Left colon (tissue), 2 donors: ENCODE measurements around the gene UGT2B10. TPM values are rescaled to one million over a fixed set of nuclear protein-coding genes. Genes with fewer than 3 reads are reported as not detected.
A peak's percentile ranks its signal among the peaks of the same experiment; 100 is the strongest.

Experiments used
- ATAC-seq: fragments of 200-7000 bp; cut with Tn5 transposase; one replicate; pipeline ENCODE4 v1.9.1; 2020; ENCODE audit warnings: mild to moderate bottlenecking, moderate library complexity
- DNase-seq, 2 donors: peaks; one replicate each; pipeline ENCODE4 v3.0.0-alpha.2; 2020
- intact Hi-C, 2 donors: fragments of 100-400 bp; cut with DNase I in 1 of 2; cut with micrococcal nuclease in 1 of 2; formaldehyde crosslinking; loops; one replicate each; pipeline versions ENCODE4 v1.11.2 to v1.14.0; 2022; cut with DNase I, micrococcal nuclease
- total RNA-seq, 2 donors: library from RNA; stranded (reverse); fragmentation: NEBNext Ultra II Directional; extraction: Animal tissue kit (Norgen Biotek cat#: 25700); gene quantifications; one replicate each; pipeline ENCODE4 v1.2.1, GENCODE V29; 2021
- donor health status: DM: no; HTN: no; CAD: no.
- donor health status: DM: yes; HTN: yes; CAD: no.

UGT2B10 gene
- total RNA-seq, 2 donors from 2014 or later: 0.58 to 1.8 TPM

DNA sequence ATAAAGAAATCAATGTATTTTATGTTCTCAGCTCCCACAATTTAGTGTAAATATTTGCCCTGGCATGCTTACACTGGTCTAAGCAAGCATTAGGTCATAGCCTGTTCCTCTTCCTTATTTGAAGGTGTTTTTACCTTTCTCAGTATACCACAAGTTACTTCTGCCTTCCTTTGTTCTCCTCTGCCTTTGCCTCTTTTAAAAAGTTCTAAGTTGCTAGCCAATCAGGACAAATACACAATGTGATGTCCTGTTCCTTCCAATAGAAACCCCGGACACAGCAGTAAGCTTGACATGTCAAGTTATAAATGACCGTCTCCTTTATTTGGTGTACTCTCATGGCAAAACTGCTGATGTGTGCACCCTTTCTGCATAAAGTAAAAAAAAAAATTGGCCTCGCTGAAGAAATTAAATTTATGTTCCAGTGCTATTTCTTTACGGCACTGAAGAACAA is 49.4 kb downstream of the UGT2B10 start:
- intact Hi-C loops: no loop called here
- ATAC-seq (peak; percentile 73), DNase-seq (no peak)

DNA sequence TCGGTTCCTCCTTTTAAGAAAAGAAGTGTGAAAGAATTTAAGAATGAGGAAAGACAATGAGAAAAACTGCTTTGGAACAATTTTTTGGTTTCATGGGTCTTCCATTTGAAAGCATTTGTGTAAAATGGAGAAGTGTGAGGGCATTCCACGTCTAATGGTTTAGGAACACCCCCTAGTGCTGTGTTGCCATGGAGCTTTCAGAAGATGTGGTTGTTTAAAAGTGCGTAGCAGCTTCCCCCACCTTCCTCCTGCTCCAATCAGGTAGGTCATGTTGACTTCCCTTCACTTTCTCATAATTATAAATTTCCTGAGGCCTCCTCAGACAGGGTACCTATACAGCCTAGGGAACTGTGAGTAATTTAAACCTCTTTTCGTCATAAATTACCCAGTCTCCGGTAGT is 50.0 kb downstream of the UGT2B10 start:
- no peak for DNase-seq
- intact Hi-C loops: no loop called here
- no peak for ATAC-seq

DNA sequence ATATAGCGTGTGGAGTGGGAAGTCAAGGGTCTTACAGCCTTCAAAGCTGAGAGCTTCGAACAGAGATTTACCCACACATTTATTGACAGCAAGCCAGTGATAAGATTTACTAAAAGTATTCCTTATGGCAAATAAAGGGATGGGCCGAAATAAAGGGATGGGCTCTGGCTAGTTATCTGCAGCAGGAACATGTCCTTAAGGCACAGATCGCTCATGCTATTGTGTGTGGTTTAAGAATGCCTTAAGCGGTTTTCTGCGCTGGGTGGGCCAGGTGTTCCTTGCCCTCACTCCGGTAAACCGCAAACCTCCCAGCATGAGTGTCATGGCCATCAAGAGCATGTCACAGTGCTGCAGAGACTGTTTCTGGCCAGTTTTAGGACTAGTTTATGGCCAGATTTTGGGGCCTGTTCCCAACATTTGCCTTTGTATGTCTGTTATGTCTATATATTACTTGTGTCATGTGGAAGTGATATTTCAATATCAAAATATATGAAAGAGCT is 53.5 kb downstream of the UGT2B10 start:
- DNase-seq (no peak), ATAC-seq (no peak)
- intact Hi-C loops: no loop called here

DNA sequence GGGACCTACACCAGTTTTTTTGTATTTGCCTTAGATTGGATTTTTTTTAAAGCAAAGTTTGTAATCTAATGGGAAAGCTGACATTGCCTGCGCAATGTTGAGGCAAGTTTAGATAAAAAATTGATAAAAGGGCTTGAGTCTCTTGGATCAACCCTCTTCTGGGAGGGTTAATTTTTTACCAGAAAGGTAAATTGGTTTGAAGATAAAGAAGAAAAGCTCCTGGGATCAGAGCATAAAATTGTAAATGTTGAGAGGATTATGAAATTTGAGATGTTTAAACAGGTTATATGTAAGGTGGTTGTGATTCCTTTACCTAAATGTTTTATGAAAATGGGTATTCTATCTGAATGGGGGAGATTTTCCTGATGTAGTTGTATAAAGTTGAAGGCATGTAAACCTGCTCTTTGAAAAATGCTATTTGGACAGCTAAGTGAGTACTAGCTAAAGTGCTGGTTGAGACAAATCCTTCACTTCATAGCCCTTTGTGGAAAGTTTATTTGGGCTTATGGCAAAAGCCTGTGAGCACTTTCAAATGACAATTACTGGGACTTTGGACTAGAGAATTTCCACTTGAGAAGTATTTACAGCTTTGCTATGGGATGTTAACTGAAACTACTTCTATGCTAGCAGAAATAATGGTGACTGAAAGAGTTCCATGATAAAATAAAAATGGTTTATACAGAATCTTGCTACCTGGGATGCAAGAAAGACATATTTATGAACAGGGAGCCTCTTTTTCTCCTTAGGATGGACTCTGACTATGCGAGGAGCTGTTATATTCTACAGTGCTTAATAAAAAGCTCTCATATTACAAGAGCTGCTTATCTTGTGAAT is 56.2 kb downstream of the UGT2B10 start:
- peak; percentile 62 for ATAC-seq
- DNase-seq: no peak

DNA sequence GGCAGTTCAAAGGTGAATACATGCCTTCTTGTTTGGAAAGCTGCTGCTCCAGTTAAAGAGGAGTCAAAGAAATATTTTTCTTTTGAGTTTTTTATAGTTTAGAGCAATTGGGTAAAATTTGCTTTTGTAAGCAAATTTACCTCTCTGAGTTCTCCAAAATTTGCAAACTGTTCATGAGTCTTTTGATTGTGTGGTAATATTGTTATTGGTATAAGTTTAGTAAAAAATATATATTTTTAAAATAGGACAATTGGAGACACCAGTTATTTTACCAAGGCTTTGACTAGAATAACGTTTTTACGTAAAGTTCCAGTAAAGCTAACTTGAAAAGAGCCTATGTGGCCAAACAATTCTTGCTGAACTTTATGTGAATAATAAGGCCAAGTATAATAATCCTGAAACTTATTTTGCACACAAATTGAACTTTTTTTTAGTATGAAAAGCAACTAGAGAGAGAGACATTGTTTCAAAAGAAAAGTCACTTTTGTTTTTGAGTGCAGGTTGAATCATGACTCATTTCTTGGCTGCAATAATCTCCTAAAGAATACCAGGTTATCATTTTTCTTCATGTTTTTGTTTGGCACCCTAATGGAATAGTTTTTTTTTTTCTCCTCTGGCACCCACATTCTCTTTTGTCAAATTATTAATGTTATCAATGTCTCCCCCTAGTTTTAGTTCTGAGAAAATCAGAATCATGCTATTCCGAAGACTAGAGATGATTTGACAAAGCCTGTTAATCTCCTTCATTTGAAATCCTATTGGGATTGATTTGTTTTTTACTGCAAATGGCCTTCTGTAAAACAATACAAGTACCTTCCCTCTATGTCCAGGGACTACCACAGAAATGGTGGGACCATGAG is 57.1 kb downstream of the UGT2B10 start:
- DNase-seq (no peak), ATAC-seq (no peak)
- intact Hi-C loops: no loop called here

More for the DNA sequence above, 56.2 kb downstream of the UGT2B10 start:
- intact Hi-C loops: no loop called here

DNA sequence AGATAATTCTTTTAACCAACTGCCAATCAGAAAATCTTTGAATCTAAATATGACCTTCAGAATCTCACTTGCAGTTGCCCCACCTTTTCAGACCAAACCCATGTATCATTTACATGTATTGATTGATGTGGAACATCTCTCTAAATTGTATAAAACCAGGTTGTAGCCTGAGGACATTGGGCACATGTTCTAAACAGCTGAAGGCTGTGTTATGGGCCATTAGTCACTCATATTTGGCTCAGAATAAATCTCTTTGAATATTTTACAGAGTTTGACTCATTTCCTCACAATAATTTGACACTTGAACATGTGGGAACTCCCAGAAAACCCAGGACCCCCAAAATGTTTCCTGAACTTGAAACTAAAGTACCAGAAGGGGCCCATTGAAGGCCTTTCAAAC is 58.7 kb downstream of the UGT2B10 start:
- intact Hi-C loops: no loop called here
- ATAC-seq: no peak
- no peak for DNase-seq

DNA sequence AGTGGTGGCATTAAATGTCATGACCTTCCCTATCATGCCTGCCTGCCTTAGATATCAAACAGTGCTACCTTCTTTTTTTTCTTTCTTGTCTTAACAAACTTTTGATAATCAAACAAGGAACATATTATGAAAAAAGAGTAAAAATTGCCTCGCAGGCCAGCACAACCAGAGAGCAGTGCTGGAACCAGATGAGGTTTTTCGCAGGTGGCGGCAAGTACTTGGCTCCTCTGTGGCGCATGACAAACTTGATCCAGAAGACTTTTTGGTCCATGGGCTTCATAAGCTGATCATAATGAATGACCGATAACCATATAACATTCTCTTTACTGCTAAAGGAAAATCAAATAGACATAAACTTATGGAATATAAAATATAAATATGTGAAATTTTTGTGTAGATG is 61.8 kb downstream of the UGT2B10 start:
- ATAC-seq (no peak), DNase-seq (no peak)
- intact Hi-C loops: no loop called here

DNA sequence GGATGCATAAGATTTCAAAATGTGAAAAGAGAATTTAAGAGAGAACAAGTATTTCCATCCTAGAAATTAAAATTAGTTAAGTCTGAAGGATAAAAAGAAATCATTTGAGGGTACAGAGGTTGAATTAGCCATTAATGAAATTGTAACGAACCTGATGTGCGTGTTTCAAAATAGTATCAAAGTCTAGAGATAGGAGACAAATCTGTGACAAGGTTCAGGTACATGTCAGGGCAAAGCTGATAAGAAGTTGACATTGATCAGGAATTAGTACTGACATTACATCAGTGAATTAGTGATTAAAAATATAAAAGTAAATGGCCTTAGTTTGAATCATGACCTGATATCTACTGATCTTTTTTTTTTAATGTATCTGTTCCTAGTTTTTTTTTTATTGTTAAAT is 62.3 kb downstream of the UGT2B10 start:
- intact Hi-C loops: no loop called here
- DNase-seq (no peak), ATAC-seq (no peak)

Other genes with a start within 250 kb of the UGT2B10 start
- gene UGT2B17, start 239.7 kb upstream of the UGT2B10 start, total RNA-seq: 100 to 1,000 TPM; 647 to 769 TPM
- 10 to 100 TPM; 42.9 to 85.7 TPM for gene UGT2B15, start 145.3 kb upstream of the UGT2B10 start, total RNA-seq
- 100 to 1,000 TPM; 119 to 134 TPM for gene UGT2A3, start 135.8 kb downstream of the UGT2B10 start, total RNA-seq